KMS-11 (cell line): ENCODE measurements around the gene WDFY1.
A peak's percentile ranks its signal among the peaks of the same experiment; 100 is the strongest.

Experiments
- H2AFZ ChIP-seq: fragments of 200-600 bp; sonication (generic); 2 replicates; pipeline ENCODE4 v1.6.1; 2016; ENCODE audit warnings: antibody characterized with exemption, mixed run types, low read depth
- H3K27ac ChIP-seq: fragments of 200-600 bp; sonication (generic); 2 replicates; pipeline ENCODE4 v1.6.1; 2016; ENCODE audit warnings: mild to moderate bottlenecking, mixed run types
- H3K27me3 ChIP-seq: fragments of 200-600 bp; sonication (generic); 2 replicates; pipeline ENCODE4 v1.6.1; 2017; ENCODE audit warnings: mild to moderate bottlenecking, low read depth, mixed run types, moderate library complexity; ENCODE audit not compliant: insufficient read depth
- H3K36me3 ChIP-seq: fragments of 200-600 bp; sonication (generic); 2 replicates; pipeline ENCODE4 v1.6.1; 2017; ENCODE audit warnings: mild to moderate bottlenecking, mixed run types; ENCODE audit not compliant: insufficient read depth
- H3K4me1 ChIP-seq: fragments of 200-600 bp; sonication (generic); 2 replicates; pipeline ENCODE4 v1.6.1; 2016; ENCODE audit warnings: mild to moderate bottlenecking, low read depth, mixed run types; ENCODE audit not compliant: poor library complexity, severe bottlenecking
- H3K4me2 ChIP-seq: fragments of 200-600 bp; sonication (generic); 2 replicates; pipeline ENCODE4 v1.7.0; 2016; ENCODE audit warnings: mild to moderate bottlenecking, mixed run types
- H3K4me3 ChIP-seq: fragments of 200-600 bp; sonication (generic); IDR thresholded peaks from 2 replicates; pipeline ENCODE4 v1.6.1; 2017; ENCODE audit warnings: low read depth, low read length, mixed read lengths; ENCODE audit not compliant: insufficient read depth
- H3K79me2 ChIP-seq: fragments of 200-600 bp; sonication (generic); 2 replicates; pipeline ENCODE4 v1.6.1; 2016; ENCODE audit warnings: low read depth, mixed run types; ENCODE audit not compliant: insufficient read depth
- H3K9ac ChIP-seq: fragments of 200-600 bp; sonication (generic); 2 replicates; pipeline ENCODE4 v1.6.1; 2016; ENCODE audit warnings: mild to moderate bottlenecking, mixed run types
- H4K20me1 ChIP-seq: fragments of 200-600 bp; sonication (generic); 2 replicates; pipeline ENCODE4 v1.6.1; 2016; ENCODE audit warnings: mild to moderate bottlenecking, mixed run types; ENCODE audit not compliant: insufficient read depth
- TF ChIP-seq, protein P1 (sequence below): fragments of 200-600 bp; sonication (generic); conservative IDR thresholded peaks from 2 replicates; pipeline ENCODE4 v1.6.1; 2017; ENCODE audit warnings: low read depth, mild to moderate bottlenecking, antibody characterized with exemption, low read length, moderate library complexity, mixed read lengths

WDFY1 gene

DNA sequence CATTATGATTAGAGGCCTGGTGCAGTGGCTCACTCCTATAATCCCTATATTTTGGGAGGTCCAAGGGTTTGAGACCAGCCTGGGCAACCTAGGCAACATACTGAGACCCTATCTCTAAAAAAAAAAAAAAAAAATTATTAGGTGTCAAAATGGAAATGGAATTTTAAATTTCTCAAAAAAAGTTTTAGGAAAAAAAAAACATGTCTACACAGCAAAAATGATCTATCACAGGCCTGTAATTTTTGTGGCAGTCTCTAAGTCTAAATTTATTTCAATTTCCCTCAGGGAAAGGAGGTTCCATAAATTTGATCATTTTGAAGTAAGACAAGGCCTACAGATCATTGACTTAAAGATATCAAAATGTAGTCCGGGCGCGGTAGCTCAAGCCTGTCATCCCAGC, 28.5 kb upstream of the WDFY1 start:
- no peaks in the 10 kb centered on the region for H3K27me3 ChIP-seq
- no peaks in the 10 kb centered on the region for H3K36me3 ChIP-seq
- H3K9ac ChIP-seq: no peak overlapping the region
- no peaks in the 10 kb centered on the region for H4K20me1 ChIP-seq
- H3K4me2 ChIP-seq: no peak overlapping the region
- H3K4me3 ChIP-seq: no peak overlapping the region
- H3K79me2 ChIP-seq: no peaks in the 10 kb centered on the region
- H2AFZ ChIP-seq: no peak overlapping the region
- no peaks in the 10 kb centered on the region for H3K4me1 ChIP-seq
- TF ChIP-seq, protein P1, sequence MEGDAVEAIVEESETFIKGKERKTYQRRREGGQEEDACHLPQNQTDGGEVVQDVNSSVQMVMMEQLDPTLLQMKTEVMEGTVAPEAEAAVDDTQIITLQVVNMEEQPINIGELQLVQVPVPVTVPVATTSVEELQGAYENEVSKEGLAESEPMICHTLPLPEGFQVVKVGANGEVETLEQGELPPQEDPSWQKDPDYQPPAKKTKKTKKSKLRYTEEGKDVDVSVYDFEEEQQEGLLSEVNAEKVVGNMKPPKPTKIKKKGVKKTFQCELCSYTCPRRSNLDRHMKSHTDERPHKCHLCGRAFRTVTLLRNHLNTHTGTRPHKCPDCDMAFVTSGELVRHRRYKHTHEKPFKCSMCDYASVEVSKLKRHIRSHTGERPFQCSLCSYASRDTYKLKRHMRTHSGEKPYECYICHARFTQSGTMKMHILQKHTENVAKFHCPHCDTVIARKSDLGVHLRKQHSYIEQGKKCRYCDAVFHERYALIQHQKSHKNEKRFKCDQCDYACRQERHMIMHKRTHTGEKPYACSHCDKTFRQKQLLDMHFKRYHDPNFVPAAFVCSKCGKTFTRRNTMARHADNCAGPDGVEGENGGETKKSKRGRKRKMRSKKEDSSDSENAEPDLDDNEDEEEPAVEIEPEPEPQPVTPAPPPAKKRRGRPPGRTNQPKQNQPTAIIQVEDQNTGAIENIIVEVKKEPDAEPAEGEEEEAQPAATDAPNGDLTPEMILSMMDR: no peak
- no peak overlapping the region for H3K27ac ChIP-seq

GRCh38 chr2:223972656-223973102, 27.5 kb upstream of the WDFY1 start:
- Histone ChIP-seq H2AFZ (no peak overlapping the region), H3K36me3 (no peaks in the 10 kb centered on the region), H3K79me2 (no peaks in the 10 kb centered on the region), H3K4me1 (no peaks in the 10 kb centered on the region), H3K4me3 (no peak overlapping the region), H3K27ac (no peak overlapping the region), H3K27me3 (no peaks in the 10 kb centered on the region), H4K20me1 (no peaks in the 10 kb centered on the region), H3K4me2 (no peak overlapping the region), H3K9ac (no peak overlapping the region)
- TF ChIP-seq, protein P1: no peak

DNA sequence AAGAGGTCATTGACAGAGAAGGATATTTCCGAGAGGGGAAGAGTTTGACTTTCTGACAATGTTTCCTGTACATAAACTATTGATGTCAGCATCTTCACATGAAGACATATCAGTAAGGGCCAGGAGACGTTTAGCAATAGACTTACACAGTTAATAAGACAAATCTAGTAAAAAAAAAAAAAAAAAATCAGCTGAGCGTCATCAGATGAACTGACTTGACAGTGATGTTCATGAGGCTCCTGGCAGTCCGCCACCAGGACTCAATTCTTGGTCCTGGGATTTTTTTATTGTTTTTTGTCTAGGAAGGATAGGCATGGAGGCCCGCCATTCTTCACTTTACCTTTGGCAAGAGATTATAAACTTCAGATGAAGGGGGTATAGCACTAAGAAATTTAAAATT, 26.6 kb upstream of the WDFY1 start:
- Histone ChIP-seq H3K4me3 (no peak overlapping the region), H3K27me3 (no peaks in the 10 kb centered on the region), H3K79me2 (no peaks in the 10 kb centered on the region), H3K36me3 (no peaks in the 10 kb centered on the region), H2AFZ (no peak overlapping the region), H3K9ac (no peak overlapping the region), H3K27ac (no peak overlapping the region), H3K4me1 (no peaks in the 10 kb centered on the region), H4K20me1 (peaks cover under 1% of the 10 kb centered on the region; the same call in 1 of the 2 replicates), H3K4me2 (no peak overlapping the region)
- TF ChIP-seq, protein P1: no peak

DNA sequence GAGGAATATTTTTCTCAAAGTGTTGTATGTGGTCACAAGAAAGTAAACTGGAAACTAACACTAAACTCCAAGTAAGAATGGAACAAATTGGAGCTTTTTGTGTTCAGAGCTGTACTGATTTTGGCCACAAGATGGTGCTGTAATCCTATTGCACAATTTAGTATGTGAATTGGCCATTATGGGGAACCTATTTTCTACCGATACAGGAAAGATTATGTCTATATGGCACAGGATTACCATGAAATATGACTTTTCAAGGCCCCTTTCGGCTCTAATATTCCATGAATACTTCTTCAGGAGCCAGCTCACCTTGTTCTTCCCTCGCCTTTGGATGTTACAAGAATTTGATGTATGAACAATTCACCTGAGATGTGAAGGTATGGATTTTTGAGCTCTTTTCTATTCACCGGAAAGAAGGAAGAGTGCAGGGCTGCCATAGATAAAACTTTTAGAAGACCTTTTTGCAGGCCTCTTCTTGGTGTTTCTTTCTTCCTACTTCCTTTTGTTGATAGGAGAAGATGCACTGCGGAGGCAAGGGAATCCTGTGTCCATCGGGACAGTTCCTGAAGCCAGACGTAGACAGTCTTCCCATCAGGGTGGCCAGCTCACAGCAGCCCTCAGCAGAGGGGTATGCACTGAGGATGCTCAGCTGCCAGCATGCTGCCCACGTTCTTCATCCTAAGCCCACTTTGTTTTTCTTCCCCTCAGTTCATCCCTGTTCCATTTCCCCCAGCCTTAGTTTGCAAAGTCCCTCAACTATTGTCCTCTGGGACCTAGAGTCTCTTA, 25.4 kb upstream of the WDFY1 start:
- Histone ChIP-seq H2AFZ (no peak overlapping the region), H3K27ac (no peak overlapping the region), H3K4me1 (no peaks in the 10 kb centered on the region), H4K20me1 (peaks cover 3% of the 10 kb centered on the region; the same call in 1 of the 2 replicates), H3K27me3 (no peaks in the 10 kb centered on the region), H3K79me2 (no peaks in the 10 kb centered on the region), H3K36me3 (no peaks in the 10 kb centered on the region), H3K9ac (no peak overlapping the region), H3K4me3 (no peak overlapping the region), H3K4me2 (no peak overlapping the region)
- TF ChIP-seq, protein P1: peak; percentile 85
